Measurements from ENCODE around the gene WDFY2.

WDFY2 gene

GRCh38 chr13:51717786-51718398 lies 133.6 kb downstream of the WDFY2 start:
- no peak for DNase-seq

GRCh38 chr13:51719394-51719793 lies 135.1 kb downstream of the WDFY2 start:
- no peak for DNase-seq

- no peak for DNase-seq
These were observed 137.2 kb downstream of the WDFY2 start for GRCh38 chr13:51721496-51721895.

- no peak for DNase-seq
These were observed 139.3 kb downstream of the WDFY2 start for GRCh38 chr13:51723529-51723928.

- no peak for DNase-seq
These were observed 140.5 kb downstream of the WDFY2 start for GRCh38 chr13:51724721-51725120.

GRCh38 chr13:51726446-51727193 lies 142.4 kb downstream of the WDFY2 start:
- DNase-seq: no peak

- DNase-seq: no peak
These were observed 143.5 kb downstream of the WDFY2 start for GRCh38 chr13:51727634-51728274.

GRCh38 chr13:51728275-51728673 lies 144.0 kb downstream of the WDFY2 start:
- DNase-seq: no peak

GRCh38 chr13:51728972-51729371 lies 144.7 kb downstream of the WDFY2 start:
- no peak for DNase-seq

- no peak for DNase-seq
These were observed 145.7 kb downstream of the WDFY2 start for GRCh38 chr13:51729866-51730553.

GRCh38 chr13:51730927-51731326 lies 146.7 kb downstream of the WDFY2 start:
- DNase-seq: no peak

- no peak for DNase-seq
These were observed 147.5 kb downstream of the WDFY2 start for GRCh38 chr13:51731759-51732158.

- DNase-seq: no peak
These were observed 149.4 kb downstream of the WDFY2 start for GRCh38 chr13:51733374-51734298.

- no peak for DNase-seq
These were observed 150.5 kb downstream of the WDFY2 start for GRCh38 chr13:51734786-51735185.

- no peak for DNase-seq
These were observed 153.3 kb downstream of the WDFY2 start for GRCh38 chr13:51737609-51738008.

GRCh38 chr13:51738226-51738905 lies 154.1 kb downstream of the WDFY2 start:
- no peak for DNase-seq

- DNase-seq: no peak
These were observed 154.9 kb downstream of the WDFY2 start for GRCh38 chr13:51739027-51739764.

- DNase-seq: no peak
These were observed 156.4 kb downstream of the WDFY2 start for GRCh38 chr13:51740698-51741097.

GRCh38 chr13:51742031-51742430 lies 157.8 kb downstream of the WDFY2 start:
- DNase-seq: no peak

- DNase-seq: no peak
These were observed 158.3 kb downstream of the WDFY2 start for GRCh38 chr13:51742611-51743010.

GRCh38 chr13:51745243-51745642 lies 161.0 kb downstream of the WDFY2 start:
- no peak for DNase-seq
